OCI-LY7 (cell line): ENCODE results near the gene DNAH3. TPM values are rescaled to one million over a fixed set of nuclear protein-coding genes. Genes with fewer than 3 reads are reported as not detected.
A peak's percentile ranks its signal among the peaks of the same experiment; 100 is the strongest.

Source experiments
- BruUV-seq: library from RNA; stranded (reverse); fragments of 400-500 nt; replicated peaks from 2 replicates; lab custom pipeline; 2021; lab: Mats Ljungman, UMichigan
- CTCF ChIA-PET: fragments of 300-600 bp; sonication (Branson Sonifier 250); formaldehyde crosslinking; loops from one replicate; lab custom pipeline; 2022; ENCODE audit warnings: antibody characterized with exemption; ENCODE audit not compliant: unreplicated experiment; lab: Charles Lee
- POLR2A ChIA-PET: fragments of 300-600 bp; sonication (Branson Sonifier 250); formaldehyde crosslinking; loops from one replicate; lab custom pipeline; 2022; ENCODE audit warnings: antibody characterized with exemption; lab: Charles Lee
- DNase-seq: peaks from one replicate; pipeline ENCODE4 v3.0.0-alpha.2; 2015; ENCODE audit warnings: low spot score
- H2AFZ ChIP-seq: fragments of 200-600 bp; sonication (generic), shearing (Covaris generic); 2 replicates; pipeline ENCODE4 v1.6.1; 2014; ENCODE audit warnings: mild to moderate bottlenecking, antibody characterized with exemption, low read length, moderate library complexity
- H3K27ac ChIP-seq: fragments of 200-600 bp; sonication (generic); 2 replicates; pipeline ENCODE4 v1.5.1; 2014; ENCODE audit warnings: mixed run types, low read depth, mild to moderate bottlenecking, moderate library complexity, low read length, inconsistent platforms; ENCODE audit not compliant: poor library complexity, severe bottlenecking
- H3K36me3 ChIP-seq: fragments of 200-600 bp; sonication (generic); 2 replicates; pipeline ENCODE4 v1.6.1; 2014; ENCODE audit warnings: mild to moderate bottlenecking, antibody characterized with exemption, low read length, moderate library complexity, mixed read lengths; ENCODE audit not compliant: insufficient read depth
- H3K4me1 ChIP-seq: fragments of 200-600 bp; sonication (generic); 2 replicates; pipeline ENCODE4 v1.5.1; 2014; ENCODE audit warnings: mild to moderate bottlenecking, low read length; ENCODE audit not compliant: insufficient read depth, poor library complexity, severe bottlenecking
- H3K4me2 ChIP-seq: fragments of 200-600 bp; sonication (generic); 2 replicates; pipeline ENCODE4 v1.6.1; 2014; ENCODE audit warnings: mild to moderate bottlenecking, low read length
- H3K4me3 ChIP-seq: fragments of 200-600 bp; sonication (generic); 2 replicates; pipeline ENCODE4 v1.5.1; 2014; ENCODE audit warnings: mild to moderate bottlenecking, low read depth, low read length; ENCODE audit not compliant: poor library complexity, severe bottlenecking
- H3K79me2 ChIP-seq: fragments of 200-600 bp; sonication (generic); 2 replicates; pipeline ENCODE4 v1.6.1; 2016; ENCODE audit warnings: low read depth, mild to moderate bottlenecking, low read length, moderate library complexity, mixed read lengths; ENCODE audit not compliant: insufficient read depth
- H3K9me2 ChIP-seq: fragments of 200-600 bp; sonication (generic); 2 replicates; pipeline ENCODE4 v1.6.1; 2016; ENCODE audit warnings: mild to moderate bottlenecking, low read length, mixed read lengths; ENCODE audit not compliant: insufficient read depth
- H3K9me3 ChIP-seq: fragments of 200-600 bp; sonication (generic); 2 replicates; pipeline ENCODE4 v1.6.1; 2014; ENCODE audit warnings: mild to moderate bottlenecking, mixed run types, low read length, mixed read lengths
- H4K20me1 ChIP-seq: fragments of 200-600 bp; sonication (generic); 2 replicates; pipeline ENCODE4 v1.6.1; 2014; ENCODE audit warnings: mild to moderate bottlenecking, antibody characterized with exemption, low read length, moderate library complexity, mixed read lengths; ENCODE audit not compliant: insufficient read depth
- CTCF ChIP-seq: fragments of 200-600 bp; sonication (generic); conservative IDR thresholded peaks from 2 replicates; pipeline ENCODE4 v1.5.1; 2014; ENCODE audit warnings: mild to moderate bottlenecking, antibody characterized with exemption, low read length, moderate library complexity, mixed read lengths
- EZH2phosphoT487 ChIP-seq: fragments of 200-600 bp; sonication (generic); IDR thresholded peaks from 2 replicates; pipeline ENCODE4 v1.6.1; 2018; ENCODE audit warnings: low read depth, borderline replicate concordance, mild to moderate bottlenecking, mixed run types, antibody characterized with exemption, low read length, moderate library complexity, mixed read lengths
- intact Hi-C: fragments of 100-400 bp; cut with micrococcal nuclease; formaldehyde crosslinking; loops from one replicate; pipeline ENCODE4 v1.10.0; 2022; ENCODE audit not compliant: unreplicated experiment
- total RNA-seq, 2 experiments: library from RNA; depleted of rRNA in 1 of 2; stranded (reverse); fragments of >200 nt in 1 of 2; shearing (Covaris generic) in 1 of 2; gene quantifications; 2 replicates each; pipeline ENCODE4 v1.2.3, GENCODE V29; 2014 to 2022

The DNAH3 gene
- total RNA-seq, 2 experiments from 2014 or later = not detected

DNA sequence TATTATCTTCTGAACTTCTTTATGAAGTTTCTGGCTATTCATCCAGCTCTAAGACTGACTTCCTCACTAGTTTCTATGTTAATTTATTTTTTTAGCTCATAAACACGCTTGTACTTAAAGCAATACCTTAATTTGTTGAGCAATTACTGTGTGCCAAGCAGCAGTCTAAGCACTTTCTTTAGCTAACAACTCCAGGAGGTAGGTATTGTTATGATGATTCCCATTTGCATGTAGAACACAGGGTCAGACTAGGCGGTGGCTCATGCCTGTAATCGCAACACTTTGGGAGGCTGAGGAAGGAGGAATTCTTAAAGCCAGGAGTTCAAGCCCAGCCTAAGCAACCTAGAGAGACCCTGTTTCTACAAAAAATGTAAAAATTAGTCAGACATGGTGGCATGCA, 19.8 kb downstream of the DNAH3 start:
- no peaks in the 10 kb centered on the region for H3K4me1 ChIP-seq
- no peak overlapping the region for H2AFZ ChIP-seq
- H3K4me2 ChIP-seq = no peak overlapping the region
- no peaks in the 10 kb centered on the region for H3K36me3 ChIP-seq
- H3K9me3 ChIP-seq = no peaks in the 10 kb centered on the region
- intact Hi-C loops = no loop called here
- H3K4me3 ChIP-seq = no peak overlapping the region
- no peaks in the 10 kb centered on the region for H4K20me1 ChIP-seq
- H3K9me2 ChIP-seq = no peaks in the 10 kb centered on the region
- POLR2A ChIA-PET = no interaction called here
- no peaks in the 10 kb centered on the region for H3K79me2 ChIP-seq
- TF ChIP-seq CTCF = no peak
- TF ChIP-seq EZH2phosphoT487 = no peak
- BruUV-seq = TSS peak; percentile 33
- CTCF ChIA-PET = no interaction called here
- no peak for DNase-seq
- H3K27ac ChIP-seq = no peak overlapping the region

- no peaks in the 10 kb centered on the region for H3K79me2 ChIP-seq
- no peak overlapping the region for H3K4me3 ChIP-seq
- no peak overlapping the region for H2AFZ ChIP-seq
- intact Hi-C loops = no loop called here
- H3K4me2 ChIP-seq = no peak overlapping the region
- no peaks in the 10 kb centered on the region for H3K9me2 ChIP-seq
- no peak overlapping the region for H3K27ac ChIP-seq
- POLR2A ChIA-PET = no interaction called here
- H3K9me3 ChIP-seq = no peaks in the 10 kb centered on the region
- no peak for TF ChIP-seq EZH2phosphoT487
- no peak for TF ChIP-seq CTCF
- CTCF ChIA-PET = no interaction called here
- DNase-seq = no peak
- no peaks in the 10 kb centered on the region for H3K4me1 ChIP-seq
- no peaks in the 10 kb centered on the region for H3K36me3 ChIP-seq
- BruUV-seq = no TSS peak
- H4K20me1 ChIP-seq = no peaks in the 10 kb centered on the region
Observed at GRCh38 chr16:21128991-21129390, 21.7 kb downstream of the DNAH3 start.

- BruUV-seq = no TSS peak
- no peak for DNase-seq
- intact Hi-C loops = no loop called here
- Histone ChIP-seq H3K4me1 (no peaks in the 10 kb centered on the region), H3K9me2 (no peaks in the 10 kb centered on the region), H4K20me1 (no peaks in the 10 kb centered on the region), H3K36me3 (no peaks in the 10 kb centered on the region), H3K4me3 (no peak overlapping the region), H3K9me3 (no peaks in the 10 kb centered on the region), H2AFZ (no peak overlapping the region), H3K4me2 (no peak overlapping the region), H3K27ac (no peak overlapping the region), H3K79me2 (no peaks in the 10 kb centered on the region)
- ChIA-PET CTCF (no interaction called here), POLR2A (no interaction called here)
- TF ChIP-seq CTCF (no peak), EZH2phosphoT487 (no peak)
Observed at GRCh38 chr16:21126518-21126917, 24.1 kb downstream of the DNAH3 start.
